Measurements from ENCODE around the gene HOXC5. TPM values are rescaled to one million over a fixed set of nuclear protein-coding genes. Genes with fewer than 3 reads are reported as not detected.
A peak's percentile ranks its signal among the peaks of the same experiment; 100 is the strongest.

HOXC5 gene
- total RNA-seq, 1 experiment from 2014 or later: not detected

DNA sequence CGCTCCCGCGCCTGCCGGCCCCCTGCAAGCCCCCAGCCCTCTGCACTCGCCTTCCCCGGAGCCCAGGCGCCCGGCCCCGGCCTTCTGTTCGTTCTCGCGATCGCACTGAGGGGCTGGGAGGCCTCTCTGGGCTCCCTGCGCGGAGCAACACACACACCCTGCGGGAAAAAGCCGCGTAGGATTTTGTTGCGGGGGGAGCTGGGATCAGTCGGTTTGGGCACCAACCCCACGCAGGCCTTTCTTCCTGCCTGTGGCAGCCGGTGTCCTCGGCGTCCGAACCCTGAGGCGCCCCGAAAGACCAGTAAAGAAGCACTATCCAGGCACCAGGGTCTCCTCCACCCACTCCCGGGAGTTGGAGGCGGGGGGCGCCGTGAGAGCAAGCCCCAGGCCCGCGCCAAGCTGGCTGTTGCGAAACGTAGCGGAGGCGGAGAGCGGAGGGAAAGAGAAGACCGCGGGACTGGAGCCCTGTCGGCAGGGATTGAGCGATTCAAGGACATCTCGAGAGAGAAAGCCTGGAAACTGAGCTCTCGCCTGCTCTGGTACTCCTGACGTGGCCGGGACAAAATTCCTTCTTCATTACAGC lies 1.9 kb upstream of the HOXC5 start:
- no peak overlapping the region for H3K4me3 Mint-ChIP-seq (ENCODE audit: low read depth, unreplicated experiment)
- intact Hi-C loops (cut with micrococcal nuclease; ENCODE audit: unreplicated experiment): no loop called here
- CTCF ChIA-PET: interaction anchor here (0.6 to 2.2 kb wide), 3 partner anchors 9 to 198 kb away, joined by 3 to 9 read pairs (median 3); no protein-coding TSS in a partner anchor
- TF ChIP-seq, protein P1, sequence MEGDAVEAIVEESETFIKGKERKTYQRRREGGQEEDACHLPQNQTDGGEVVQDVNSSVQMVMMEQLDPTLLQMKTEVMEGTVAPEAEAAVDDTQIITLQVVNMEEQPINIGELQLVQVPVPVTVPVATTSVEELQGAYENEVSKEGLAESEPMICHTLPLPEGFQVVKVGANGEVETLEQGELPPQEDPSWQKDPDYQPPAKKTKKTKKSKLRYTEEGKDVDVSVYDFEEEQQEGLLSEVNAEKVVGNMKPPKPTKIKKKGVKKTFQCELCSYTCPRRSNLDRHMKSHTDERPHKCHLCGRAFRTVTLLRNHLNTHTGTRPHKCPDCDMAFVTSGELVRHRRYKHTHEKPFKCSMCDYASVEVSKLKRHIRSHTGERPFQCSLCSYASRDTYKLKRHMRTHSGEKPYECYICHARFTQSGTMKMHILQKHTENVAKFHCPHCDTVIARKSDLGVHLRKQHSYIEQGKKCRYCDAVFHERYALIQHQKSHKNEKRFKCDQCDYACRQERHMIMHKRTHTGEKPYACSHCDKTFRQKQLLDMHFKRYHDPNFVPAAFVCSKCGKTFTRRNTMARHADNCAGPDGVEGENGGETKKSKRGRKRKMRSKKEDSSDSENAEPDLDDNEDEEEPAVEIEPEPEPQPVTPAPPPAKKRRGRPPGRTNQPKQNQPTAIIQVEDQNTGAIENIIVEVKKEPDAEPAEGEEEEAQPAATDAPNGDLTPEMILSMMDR (IDR thresholded peaks at IDR 0.05; ENCODE audit: unreplicated experiment): no peak
- BruUV-seq (replicated peaks): no TSS peak
- no peaks in the 10 kb centered on the region for H3K9me3 Mint-ChIP-seq (ENCODE audit: low read depth, unreplicated experiment)
- H3K4me1 Mint-ChIP-seq (ENCODE audit: low read depth, unreplicated experiment): peaks cover 14% of the 10 kb centered on the region
- no peak for DNase-seq
- H3K27ac Mint-ChIP-seq (ENCODE audit: unreplicated experiment): no peak overlapping the region
- H3K36me3 Mint-ChIP-seq (ENCODE audit: insufficient read depth, unreplicated experiment): peaks cover 18% of the 10 kb centered on the region
- peaks cover 100% of the 10 kb centered on the region for H3K27me3 Mint-ChIP-seq (ENCODE audit: unreplicated experiment)

- H3K4me3 Mint-ChIP-seq (ENCODE audit: low read depth, unreplicated experiment): no peak overlapping the region
- no peak for DNase-seq
These were observed 1.4 kb upstream of the HOXC5 start for GRCh38 chr12:54031480-54031879.

DNA sequence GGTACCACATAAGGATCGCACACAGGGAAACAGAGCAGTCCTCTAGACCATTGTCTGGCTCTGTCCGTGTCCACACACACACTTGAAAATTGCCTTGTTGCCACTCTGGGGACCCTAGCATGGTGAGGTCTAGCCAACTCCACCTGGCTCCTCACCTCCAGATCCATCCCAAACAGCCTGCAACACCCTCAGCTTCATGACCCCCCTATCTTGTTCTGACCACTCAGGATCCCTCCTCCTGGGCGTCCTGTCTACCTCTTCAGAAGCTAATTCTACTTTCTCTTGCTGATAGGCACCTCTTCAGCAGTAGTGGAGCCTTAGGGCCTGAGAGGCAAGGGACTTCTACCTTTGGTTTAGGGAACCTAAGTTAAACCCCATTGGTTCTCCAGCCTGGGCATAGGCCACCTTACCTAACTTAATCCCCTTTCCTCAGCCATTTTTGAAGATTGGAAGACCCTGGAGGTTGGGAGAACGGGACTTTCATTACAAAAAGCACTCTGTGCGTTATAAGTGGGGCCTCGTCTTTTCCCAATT lies 697 bp upstream of the HOXC5 start:
- H3K4me1 Mint-ChIP-seq (ENCODE audit: low read depth, unreplicated experiment): peaks cover 14% of the 10 kb centered on the region
- H3K36me3 Mint-ChIP-seq (ENCODE audit: insufficient read depth, unreplicated experiment): peaks cover 18% of the 10 kb centered on the region
- no peak overlapping the region for H3K27ac Mint-ChIP-seq (ENCODE audit: unreplicated experiment)
- DNase-seq: no peak
- peaks cover 99% of the 10 kb centered on the region for H3K27me3 Mint-ChIP-seq (ENCODE audit: unreplicated experiment)
- H3K4me3 Mint-ChIP-seq (ENCODE audit: low read depth, unreplicated experiment): peak overlapping the region; percentile 83
- TF ChIP-seq, protein P1 (IDR thresholded peaks at IDR 0.05; ENCODE audit: unreplicated experiment): no peak
- intact Hi-C loops (cut with micrococcal nuclease; ENCODE audit: unreplicated experiment): loop anchor here (1.0 kb wide), 2 partner anchors 103 to 159 kb away; no protein-coding TSS in a partner anchor
- CTCF ChIA-PET: interaction anchor here (0.6 to 2.2 kb wide), 22 partner anchors 8 to 359 kb away, joined by 3 to 59 read pairs (median 6); partner anchors contain the start of genes HOXC8 and SMUG1
- H3K9me3 Mint-ChIP-seq (ENCODE audit: low read depth, unreplicated experiment): no peaks in the 10 kb centered on the region
- no TSS peak for BruUV-seq (replicated peaks)

More at GRCh38 chr12:54031480-54031879, 1.4 kb upstream of the HOXC5 start:
- intact Hi-C loops (cut with micrococcal nuclease; ENCODE audit: unreplicated experiment): no loop called here
- H3K9me3 Mint-ChIP-seq (ENCODE audit: low read depth, unreplicated experiment): no peaks in the 10 kb centered on the region
- peaks cover 100% of the 10 kb centered on the region for H3K27me3 Mint-ChIP-seq (ENCODE audit: unreplicated experiment)
- CTCF ChIA-PET: interaction anchor here (0.6 to 2.2 kb wide), 6 partner anchors 9 to 198 kb away, joined by 3 to 58 read pairs (median 10); no protein-coding TSS in a partner anchor
- peaks cover 18% of the 10 kb centered on the region for H3K36me3 Mint-ChIP-seq (ENCODE audit: insufficient read depth, unreplicated experiment)
- peaks cover 14% of the 10 kb centered on the region for H3K4me1 Mint-ChIP-seq (ENCODE audit: low read depth, unreplicated experiment)
- H3K27ac Mint-ChIP-seq (ENCODE audit: unreplicated experiment): no peak overlapping the region
- TF ChIP-seq, protein P1 (IDR thresholded peaks at IDR 0.05; ENCODE audit: unreplicated experiment): no peak
- BruUV-seq (replicated peaks): no TSS peak

GRCh38 chr12:54033106-54033979 lies 493 bp downstream of the HOXC5 start:
- TF ChIP-seq, protein P1 (IDR thresholded peaks at IDR 0.05; ENCODE audit: unreplicated experiment): no peak
- Mint-ChIP-seq H3K9me3 (ENCODE audit: low read depth, unreplicated experiment) (no peaks in the 10 kb centered on the region), H3K4me3 (ENCODE audit: low read depth, unreplicated experiment) (peak overlapping the region; percentile 83), H3K27me3 (ENCODE audit: unreplicated experiment) (peaks cover 99% of the 10 kb centered on the region), H3K4me1 (ENCODE audit: low read depth, unreplicated experiment) (peaks cover 14% of the 10 kb centered on the region), H3K36me3 (ENCODE audit: insufficient read depth, unreplicated experiment) (peaks cover 17% of the 10 kb centered on the region), H3K27ac (ENCODE audit: unreplicated experiment) (no peak overlapping the region)
- intact Hi-C loops (cut with micrococcal nuclease; ENCODE audit: unreplicated experiment): no loop called here
- no TSS peak for BruUV-seq (replicated peaks)
- DNase-seq: peak; percentile 59
- CTCF ChIA-PET: interaction anchor here (0.5 to 2.2 kb wide), 17 partner anchors 10 to 174 kb away, joined by 3 to 59 read pairs (median 8); partner anchors contain the start of genes HOXC8 and SMUG1
